WTC11 (cell line): Measurements from ENCODE around the gene LARP1B. TPM values are rescaled to one million over a fixed set of nuclear protein-coding genes. Genes with fewer than 3 reads are reported as not detected.
"Not testable (repeated sequence)": the region's sequence is repeated elsewhere in the genome, so short reads cannot be mapped to it uniquely, and the experiment has no call there.

Experiments
- ATAC-seq: fragments of 200-7000 bp; cut with Tn5 transposase; 2 replicates; pipeline ENCODE4 v1.10.0; 2021; ENCODE audit warnings: mild to moderate bottlenecking, moderate library complexity
- CTCF ChIA-PET: fragments of 300-600 bp; sonication (Branson Sonifier 250); formaldehyde crosslinking; loops from one replicate; lab custom pipeline; 2021; ENCODE audit warnings: antibody characterized with exemption; lab: Charles Lee
- POLR2A ChIA-PET: fragments of 350-600 bp; sonication (Branson Sonifier 250); formaldehyde crosslinking; loops from one replicate; lab custom pipeline; 2021; ENCODE audit warnings: antibody characterized with exemption; lab: Charles Lee
- DNase-seq: peaks from one replicate; pipeline ENCODE4 v3.0.0; 2021; ENCODE audit warnings: low spot score
- H3K27ac Mint-ChIP-seq: 2 replicates; pipeline ENCODE4 v1.8.0; 2021; ENCODE audit warnings: mixed read lengths
- H3K27me3 Mint-ChIP-seq: 2 replicates; pipeline ENCODE4 v1.8.0; 2021; ENCODE audit warnings: low read depth, mild to moderate bottlenecking, moderate library complexity, mixed read lengths
- H3K36me3 Mint-ChIP-seq: 2 replicates; pipeline ENCODE4 v1.8.0; 2021; ENCODE audit warnings: mixed read lengths
- H3K4me1 Mint-ChIP-seq: 2 replicates; pipeline ENCODE4 v1.8.0; 2022; ENCODE audit warnings: mixed read lengths
- H3K4me3 Mint-ChIP-seq: 2 replicates; pipeline ENCODE4 v1.8.0; 2021; ENCODE audit warnings: mild to moderate bottlenecking, moderate library complexity, mixed read lengths
- H3K9me3 Mint-ChIP-seq: 2 replicates; pipeline ENCODE4 v1.8.0; 2021; ENCODE audit warnings: mixed read lengths
- CREM ChIP-seq: sonication (generic); formaldehyde crosslinking; IDR thresholded peaks from 2 replicates; pipeline ENCODE4 v1.8.1; 2022; ENCODE audit warnings: mild to moderate bottlenecking, missing genetic modification reagents, moderate library complexity
- ELF4 ChIP-seq: sonication (generic); formaldehyde crosslinking; IDR thresholded peaks from 2 replicates; pipeline ENCODE4 v1.8.1; 2022; ENCODE audit warnings: low read depth, mild to moderate bottlenecking, moderate library complexity, missing genetic modification reagents
- HMGA2 ChIP-seq: fragments of 250-450 bp; sonication (Bioruptor Pico); IDR thresholded peaks from 2 replicates; pipeline ENCODE4 v1.4.0; 2021; ENCODE audit warnings: mild to moderate bottlenecking, moderate library complexity
- IRF2 ChIP-seq: sonication (generic); formaldehyde crosslinking; IDR thresholded peaks from 2 replicates; pipeline ENCODE4 v1.8.0; 2022; ENCODE audit warnings: low read depth, missing genetic modification reagents, borderline replicate concordance
- NR1H2 ChIP-seq: sonication (generic); formaldehyde crosslinking; IDR thresholded peaks from 2 replicates; pipeline ENCODE4 v1.9.0; 2021; ENCODE audit warnings: mild to moderate bottlenecking, moderate library complexity, missing genetic modification reagents
- SOX15 ChIP-seq: fragments of 250-450 bp; sonication (Bioruptor Pico); IDR thresholded peaks from 2 replicates; pipeline ENCODE4 v1.9.0; 2021; ENCODE audit warnings: mild to moderate bottlenecking
- TP53 ChIP-seq: sonication (generic); formaldehyde crosslinking; IDR thresholded peaks from 2 replicates; pipeline ENCODE4 v1.8.1; 2023; ENCODE audit warnings: mild to moderate bottlenecking, missing genetic modification reagents
- ZNF263 ChIP-seq: sonication (generic); formaldehyde crosslinking; IDR thresholded peaks from 2 replicates; pipeline ENCODE4 v1.8.1; 2022; ENCODE audit warnings: low read depth, mild to moderate bottlenecking, moderate library complexity, missing genetic modification reagents
- total RNA-seq: library from RNA; stranded (reverse); gene quantifications from 3 replicates; pipeline ENCODE4 v1.2.3, GENCODE V29; 2021
- TF ChIP-seq, protein P1 (sequence below): sonication (generic); formaldehyde crosslinking; IDR thresholded peaks from 2 replicates; pipeline ENCODE4 v1.8.0; 2022; ENCODE audit warnings: mild to moderate bottlenecking, missing genetic modification reagents
- TF ChIP-seq, protein P2 (sequence below): sonication (generic); formaldehyde crosslinking; IDR thresholded peaks from 2 replicates; pipeline ENCODE4 v1.8.0; 2022; ENCODE audit warnings: mild to moderate bottlenecking, missing genetic modification reagents
- TF ChIP-seq, protein P3 (sequence below): sonication (generic); formaldehyde crosslinking; IDR thresholded peaks from 2 replicates; pipeline ENCODE4 v1.8.1; 2022; ENCODE audit warnings: missing genetic modification reagents, borderline replicate concordance
- TF ChIP-seq, protein P4 (sequence below): sonication (generic); formaldehyde crosslinking; conservative IDR thresholded peaks from 2 replicates; pipeline ENCODE4 v1.8.1; 2022; ENCODE audit warnings: mild to moderate bottlenecking, missing genetic modification reagents
- TF ChIP-seq, protein P5 (sequence below): sonication (generic); formaldehyde crosslinking; IDR thresholded peaks from 2 replicates; pipeline ENCODE4 v1.8.0; 2022; ENCODE audit warnings: mild to moderate bottlenecking, missing genetic modification reagents
- TF ChIP-seq, protein P6 (sequence below): fragments of 200-600 bp; IDR thresholded peaks from 2 replicates; pipeline ENCODE4 v1.8.0; 2022; ENCODE audit warnings: antibody characterized with exemption
- TF ChIP-seq, protein P7 (sequence below): sonication (generic); formaldehyde crosslinking; conservative IDR thresholded peaks from 2 replicates; pipeline ENCODE4 v1.8.1; 2023; ENCODE audit warnings: mild to moderate bottlenecking, low read depth, missing genetic modification reagents, moderate library complexity

LARP1B gene
- total RNA-seq, 1 experiment from 2014 or later, result 35.6 TPM

DNA sequence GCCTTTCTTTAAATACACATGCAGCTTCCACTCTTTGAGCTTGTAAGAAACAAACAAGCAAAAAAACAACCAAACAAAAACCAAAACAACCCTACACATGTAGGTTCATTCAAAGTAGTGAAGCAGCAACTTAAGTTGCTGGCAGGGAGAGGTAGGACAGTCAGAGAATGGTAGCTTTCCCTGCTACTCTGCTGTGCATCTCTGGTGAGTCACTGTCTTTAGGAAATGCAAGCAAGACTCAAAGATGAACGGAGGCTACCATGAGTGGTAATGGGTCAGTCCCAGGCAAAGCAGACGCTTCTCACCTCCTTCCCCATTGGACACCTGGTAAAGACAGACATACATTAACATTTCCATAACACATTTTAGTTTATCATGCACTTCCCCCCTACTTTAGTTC is 183.3 kb downstream of the LARP1B start:
- POLR2A ChIA-PET, result no interaction called here
- no peak for TF ChIP-seq ZNF263 (CRISPR knock-in tag)
- TF ChIP-seq, protein P1, sequence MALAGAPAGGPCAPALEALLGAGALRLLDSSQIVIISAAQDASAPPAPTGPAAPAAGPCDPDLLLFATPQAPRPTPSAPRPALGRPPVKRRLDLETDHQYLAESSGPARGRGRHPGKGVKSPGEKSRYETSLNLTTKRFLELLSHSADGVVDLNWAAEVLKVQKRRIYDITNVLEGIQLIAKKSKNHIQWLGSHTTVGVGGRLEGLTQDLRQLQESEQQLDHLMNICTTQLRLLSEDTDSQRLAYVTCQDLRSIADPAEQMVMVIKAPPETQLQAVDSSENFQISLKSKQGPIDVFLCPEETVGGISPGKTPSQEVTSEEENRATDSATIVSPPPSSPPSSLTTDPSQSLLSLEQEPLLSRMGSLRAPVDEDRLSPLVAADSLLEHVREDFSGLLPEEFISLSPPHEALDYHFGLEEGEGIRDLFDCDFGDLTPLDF (CRISPR knock-in tag), result no peak
- peaks cover 8% of the 10 kb centered on the region for H3K27me3 Mint-ChIP-seq
- CTCF ChIA-PET, result no interaction called here
- H3K27ac Mint-ChIP-seq, result no peak overlapping the region
- H3K4me1 Mint-ChIP-seq, result no peaks in the 10 kb centered on the region
- H3K9me3 Mint-ChIP-seq, result peaks cover 66% of the 10 kb centered on the region
- no peak overlapping the region for H3K4me3 Mint-ChIP-seq
- DNase-seq (no peak), ATAC-seq (no peak)
- H3K36me3 Mint-ChIP-seq, result peaks cover 41% of the 10 kb centered on the region

DNA sequence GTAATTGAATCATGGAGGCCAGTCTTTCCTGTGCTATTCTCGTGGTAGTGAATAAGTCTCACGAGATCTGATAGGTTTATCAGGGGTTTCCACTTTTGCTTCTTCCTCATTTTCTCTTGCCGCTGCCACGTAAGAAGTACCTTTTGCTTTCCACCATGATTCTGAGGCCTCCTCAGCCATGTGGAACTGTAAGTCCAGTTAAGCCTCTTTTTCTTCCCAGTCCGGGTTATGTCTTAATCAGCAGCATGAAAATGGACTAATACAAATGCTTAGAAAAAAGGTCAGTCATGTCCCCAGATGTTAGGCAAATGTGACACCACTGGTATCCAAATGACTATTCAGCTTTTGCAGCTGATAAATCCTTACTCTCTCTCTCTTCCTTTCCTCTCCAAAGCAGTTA is 184.3 kb downstream of the LARP1B start:
- CTCF ChIA-PET, H3K27me3 Mint-ChIP-seq, H3K4me3 Mint-ChIP-seq, H3K4me1 Mint-ChIP-seq, DNase-seq, ATAC-seq, POLR2A ChIA-PET, H3K27ac Mint-ChIP-seq: not testable (repeated sequence)
- Mint-ChIP-seq H3K36me3 (peaks cover 48% of the 10 kb centered on the region), H3K9me3 (peaks cover 74% of the 10 kb centered on the region)

DNA sequence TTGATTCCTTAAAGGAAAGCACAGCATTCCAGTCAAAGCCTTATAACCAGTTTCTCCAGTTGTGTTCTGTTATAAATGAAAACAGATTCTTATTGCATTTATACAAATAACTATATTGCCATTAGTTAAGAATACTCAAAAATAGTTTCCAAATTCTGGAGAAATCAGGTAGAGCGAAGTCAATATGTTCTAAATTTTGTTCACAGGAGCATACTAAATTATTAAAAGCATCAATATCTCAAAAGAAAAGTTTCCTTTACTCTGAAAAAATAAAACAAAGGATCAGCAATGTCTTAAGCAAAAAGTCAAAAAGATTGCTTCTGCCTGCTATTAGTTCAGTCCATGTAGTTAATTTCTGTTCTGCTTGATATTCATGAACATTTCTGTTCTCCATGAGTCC is 186.8 kb downstream of the LARP1B start:
- Mint-ChIP-seq H3K4me3 (no peak overlapping the region), H3K9me3 (peaks cover 79% of the 10 kb centered on the region), H3K4me1 (no peaks in the 10 kb centered on the region), H3K27ac (no peak overlapping the region), H3K36me3 (peaks cover 61% of the 10 kb centered on the region), H3K27me3 (peaks cover 8% of the 10 kb centered on the region)
- ChIA-PET POLR2A (no interaction called here), CTCF (no interaction called here)
- DNase-seq (no peak), ATAC-seq (no peak)
- TF ChIP-seq HMGA2 (CRISPR knock-in tag) (no peak), IRF2 (CRISPR knock-in tag) (no peak), NR1H2 (CRISPR knock-in tag) (no peak), CREM (no peak)
- TF ChIP-seq, protein P2, sequence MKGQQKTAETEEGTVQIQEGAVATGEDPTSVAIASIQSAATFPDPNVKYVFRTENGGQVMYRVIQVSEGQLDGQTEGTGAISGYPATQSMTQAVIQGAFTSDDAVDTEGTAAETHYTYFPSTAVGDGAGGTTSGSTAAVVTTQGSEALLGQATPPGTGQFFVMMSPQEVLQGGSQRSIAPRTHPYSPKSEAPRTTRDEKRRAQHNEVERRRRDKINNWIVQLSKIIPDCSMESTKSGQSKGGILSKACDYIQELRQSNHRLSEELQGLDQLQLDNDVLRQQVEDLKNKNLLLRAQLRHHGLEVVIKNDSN (CRISPR knock-in tag), result no peak
- TF ChIP-seq, protein P3, sequence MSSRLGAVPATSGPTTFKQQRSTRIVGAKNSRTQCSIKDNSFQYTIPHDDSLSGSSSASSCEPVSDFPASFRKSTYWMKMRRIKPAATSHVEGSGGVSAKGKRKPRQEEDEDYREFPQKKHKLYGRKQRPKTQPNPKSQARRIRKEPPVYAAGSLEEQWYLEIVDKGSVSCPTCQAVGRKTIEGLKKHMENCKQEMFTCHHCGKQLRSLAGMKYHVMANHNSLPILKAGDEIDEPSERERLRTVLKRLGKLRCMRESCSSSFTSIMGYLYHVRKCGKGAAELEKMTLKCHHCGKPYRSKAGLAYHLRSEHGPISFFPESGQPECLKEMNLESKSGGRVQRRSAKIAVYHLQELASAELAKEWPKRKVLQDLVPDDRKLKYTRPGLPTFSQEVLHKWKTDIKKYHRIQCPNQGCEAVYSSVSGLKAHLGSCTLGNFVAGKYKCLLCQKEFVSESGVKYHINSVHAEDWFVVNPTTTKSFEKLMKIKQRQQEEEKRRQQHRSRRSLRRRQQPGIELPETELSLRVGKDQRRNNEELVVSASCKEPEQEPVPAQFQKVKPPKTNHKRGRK (CRISPR knock-in tag), result no peak

DNA sequence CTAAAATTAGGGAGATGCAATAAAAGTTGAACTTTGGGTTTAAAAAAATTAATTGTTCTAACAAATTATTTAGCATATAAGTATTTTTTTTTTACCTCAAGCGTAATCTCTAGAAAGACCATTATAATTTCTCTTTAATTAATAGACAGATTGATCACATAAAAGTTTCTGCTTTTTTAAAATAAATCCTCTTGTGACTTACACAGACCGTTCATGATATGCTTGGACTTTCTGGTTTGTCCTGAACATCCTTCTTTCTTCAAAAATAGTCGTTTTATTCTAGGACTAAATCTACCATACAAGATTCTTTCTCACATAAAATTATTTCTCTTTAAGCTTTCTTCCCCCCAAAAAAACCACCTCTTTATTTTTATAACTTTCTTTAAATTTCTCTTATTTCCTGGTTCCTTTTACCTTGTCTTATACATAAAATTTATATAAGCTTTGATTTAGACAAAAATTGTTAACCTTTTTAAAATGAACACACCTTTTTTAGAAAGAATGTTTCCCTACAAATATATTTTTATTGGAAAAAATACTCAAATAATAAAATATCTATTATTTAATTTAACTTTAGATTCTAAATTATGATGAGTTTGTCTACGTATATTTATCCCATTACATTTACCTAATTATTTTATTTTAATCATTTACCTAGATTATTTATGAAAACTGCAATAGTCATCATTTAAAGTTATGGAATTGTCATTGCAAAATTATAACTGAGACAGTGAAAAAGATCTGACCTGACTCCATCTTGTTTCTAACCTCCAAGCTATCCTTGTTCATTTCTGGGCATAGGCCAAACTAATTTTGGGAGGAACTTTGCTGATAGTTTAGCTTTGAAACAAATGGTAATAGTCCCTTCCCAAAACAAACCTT is 188.9 kb downstream of the LARP1B start:
- H3K9me3 Mint-ChIP-seq, result peaks cover 79% of the 10 kb centered on the region
- H3K27me3 Mint-ChIP-seq, result peaks cover 8% of the 10 kb centered on the region; the same call in 1 of the 2 replicates
- H3K4me1 Mint-ChIP-seq, result no peaks in the 10 kb centered on the region
- ATAC-seq (no peak), DNase-seq (no peak)
- ChIA-PET POLR2A (no interaction called here), CTCF (no interaction called here)
- H3K27ac Mint-ChIP-seq, result no peak overlapping the region
- H3K4me3 Mint-ChIP-seq, result no peak overlapping the region
- H3K36me3 Mint-ChIP-seq, result peaks cover 61% of the 10 kb centered on the region
- TF ChIP-seq, protein P4, sequence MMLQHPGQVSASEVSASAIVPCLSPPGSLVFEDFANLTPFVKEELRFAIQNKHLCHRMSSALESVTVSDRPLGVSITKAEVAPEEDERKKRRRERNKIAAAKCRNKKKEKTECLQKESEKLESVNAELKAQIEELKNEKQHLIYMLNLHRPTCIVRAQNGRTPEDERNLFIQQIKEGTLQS (CRISPR knock-in tag), result no peak
- TF ChIP-seq, protein P5, sequence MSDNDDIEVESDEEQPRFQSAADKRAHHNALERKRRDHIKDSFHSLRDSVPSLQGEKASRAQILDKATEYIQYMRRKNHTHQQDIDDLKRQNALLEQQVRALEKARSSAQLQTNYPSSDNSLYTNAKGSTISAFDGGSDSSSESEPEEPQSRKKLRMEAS (CRISPR knock-in tag), result no peak
- TF ChIP-seq, protein P6, sequence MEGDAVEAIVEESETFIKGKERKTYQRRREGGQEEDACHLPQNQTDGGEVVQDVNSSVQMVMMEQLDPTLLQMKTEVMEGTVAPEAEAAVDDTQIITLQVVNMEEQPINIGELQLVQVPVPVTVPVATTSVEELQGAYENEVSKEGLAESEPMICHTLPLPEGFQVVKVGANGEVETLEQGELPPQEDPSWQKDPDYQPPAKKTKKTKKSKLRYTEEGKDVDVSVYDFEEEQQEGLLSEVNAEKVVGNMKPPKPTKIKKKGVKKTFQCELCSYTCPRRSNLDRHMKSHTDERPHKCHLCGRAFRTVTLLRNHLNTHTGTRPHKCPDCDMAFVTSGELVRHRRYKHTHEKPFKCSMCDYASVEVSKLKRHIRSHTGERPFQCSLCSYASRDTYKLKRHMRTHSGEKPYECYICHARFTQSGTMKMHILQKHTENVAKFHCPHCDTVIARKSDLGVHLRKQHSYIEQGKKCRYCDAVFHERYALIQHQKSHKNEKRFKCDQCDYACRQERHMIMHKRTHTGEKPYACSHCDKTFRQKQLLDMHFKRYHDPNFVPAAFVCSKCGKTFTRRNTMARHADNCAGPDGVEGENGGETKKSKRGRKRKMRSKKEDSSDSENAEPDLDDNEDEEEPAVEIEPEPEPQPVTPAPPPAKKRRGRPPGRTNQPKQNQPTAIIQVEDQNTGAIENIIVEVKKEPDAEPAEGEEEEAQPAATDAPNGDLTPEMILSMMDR, result no peak
- TF ChIP-seq ELF4 (CRISPR knock-in tag) (no peak), SOX15 (no peak), TP53 (CRISPR knock-in tag) (no peak)
- TF ChIP-seq, protein P7, sequence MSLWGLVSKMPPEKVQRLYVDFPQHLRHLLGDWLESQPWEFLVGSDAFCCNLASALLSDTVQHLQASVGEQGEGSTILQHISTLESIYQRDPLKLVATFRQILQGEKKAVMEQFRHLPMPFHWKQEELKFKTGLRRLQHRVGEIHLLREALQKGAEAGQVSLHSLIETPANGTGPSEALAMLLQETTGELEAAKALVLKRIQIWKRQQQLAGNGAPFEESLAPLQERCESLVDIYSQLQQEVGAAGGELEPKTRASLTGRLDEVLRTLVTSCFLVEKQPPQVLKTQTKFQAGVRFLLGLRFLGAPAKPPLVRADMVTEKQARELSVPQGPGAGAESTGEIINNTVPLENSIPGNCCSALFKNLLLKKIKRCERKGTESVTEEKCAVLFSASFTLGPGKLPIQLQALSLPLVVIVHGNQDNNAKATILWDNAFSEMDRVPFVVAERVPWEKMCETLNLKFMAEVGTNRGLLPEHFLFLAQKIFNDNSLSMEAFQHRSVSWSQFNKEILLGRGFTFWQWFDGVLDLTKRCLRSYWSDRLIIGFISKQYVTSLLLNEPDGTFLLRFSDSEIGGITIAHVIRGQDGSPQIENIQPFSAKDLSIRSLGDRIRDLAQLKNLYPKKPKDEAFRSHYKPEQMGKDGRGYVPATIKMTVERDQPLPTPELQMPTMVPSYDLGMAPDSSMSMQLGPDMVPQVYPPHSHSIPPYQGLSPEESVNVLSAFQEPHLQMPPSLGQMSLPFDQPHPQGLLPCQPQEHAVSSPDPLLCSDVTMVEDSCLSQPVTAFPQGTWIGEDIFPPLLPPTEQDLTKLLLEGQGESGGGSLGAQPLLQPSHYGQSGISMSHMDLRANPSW (CRISPR knock-in tag), result no peak
